Pulmonary artery endothelial cell (primary cell): ENCODE data around the gene ARHGAP26. TPM values are rescaled to one million over a fixed set of nuclear protein-coding genes. Genes with fewer than 3 reads are reported as not detected.
"Not testable (repeated sequence)": the region's sequence is repeated elsewhere in the genome, so short reads cannot be mapped to it uniquely, and the experiment has no call there.

Experiments used
- DNase-seq: peaks from one replicate; pipeline ENCODE4 v3.0.0-alpha.2; 2011; ENCODE audit warnings: low read depth, low spot score
- total RNA-seq: library from RNA; depleted of rRNA; stranded (reverse); fragments of >200 nt; gene quantifications from 2 replicates; pipeline ENCODE4 v1.2.3, GENCODE V29; 2014

ARHGAP26 gene
- total RNA-seq, 1 donor from 2014 or later, result 6.8 TPM

DNA sequence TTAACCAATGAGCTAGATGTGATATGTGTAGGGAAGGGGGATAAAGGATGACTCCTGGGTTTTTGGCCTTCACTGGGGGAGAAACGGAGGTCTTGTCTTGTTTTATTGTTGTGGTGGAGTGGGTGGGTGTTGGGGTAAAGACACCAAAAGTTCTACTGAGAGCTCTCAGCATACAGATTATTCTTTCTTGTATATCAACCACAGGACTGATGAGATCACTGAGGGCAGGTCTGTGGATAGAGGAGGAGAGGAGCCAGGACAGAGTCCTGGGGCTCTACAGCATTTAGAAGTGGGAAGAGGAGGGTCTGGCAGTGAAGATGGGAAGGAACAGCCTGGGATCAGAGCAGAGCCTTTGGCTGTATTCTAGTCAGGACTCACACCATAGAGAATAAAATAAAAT lies 310.8 kb downstream of the ARHGAP26 start:
- no peak for DNase-seq

DNA sequence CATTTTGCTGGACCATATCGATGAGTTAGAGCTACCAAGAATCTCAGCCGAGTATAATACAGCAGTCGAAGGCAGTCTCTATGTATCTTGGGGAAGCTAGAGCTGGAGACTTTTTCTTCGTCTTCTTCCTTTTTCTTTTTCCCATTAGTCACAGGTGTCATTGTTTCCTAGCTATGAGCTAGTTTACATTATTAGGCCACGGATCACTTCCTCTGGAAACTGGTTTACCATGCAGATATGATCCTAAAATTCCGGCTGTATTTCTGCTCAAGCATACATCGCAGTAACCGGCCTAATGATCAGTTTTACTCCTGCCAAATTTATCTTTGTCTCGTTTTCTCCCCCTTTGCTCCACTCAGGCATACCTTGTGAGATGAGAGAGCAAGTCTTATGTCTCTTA lies 312.8 kb downstream of the ARHGAP26 start:
- DNase-seq, result no peak

DNA sequence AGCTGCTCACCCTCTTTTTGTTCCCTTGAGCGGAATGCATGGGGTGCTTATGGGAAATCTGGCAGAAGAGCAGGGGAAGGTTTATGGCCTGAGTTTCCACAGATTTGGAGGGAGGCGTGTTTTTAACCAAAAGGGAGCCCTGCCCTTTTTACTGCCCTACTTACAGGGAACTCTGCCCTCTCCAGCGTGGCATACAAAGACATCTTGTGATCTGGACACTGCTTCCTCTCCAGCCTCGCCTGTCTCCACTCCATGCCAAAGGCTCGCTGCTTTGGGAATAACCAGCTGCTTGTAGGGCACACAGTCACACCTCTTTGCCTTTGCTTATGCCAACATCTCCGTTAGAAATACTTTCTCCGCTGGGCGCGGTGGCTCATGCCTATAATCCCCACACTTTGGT lies 314.2 kb downstream of the ARHGAP26 start:
- DNase-seq, result no peak

DNA sequence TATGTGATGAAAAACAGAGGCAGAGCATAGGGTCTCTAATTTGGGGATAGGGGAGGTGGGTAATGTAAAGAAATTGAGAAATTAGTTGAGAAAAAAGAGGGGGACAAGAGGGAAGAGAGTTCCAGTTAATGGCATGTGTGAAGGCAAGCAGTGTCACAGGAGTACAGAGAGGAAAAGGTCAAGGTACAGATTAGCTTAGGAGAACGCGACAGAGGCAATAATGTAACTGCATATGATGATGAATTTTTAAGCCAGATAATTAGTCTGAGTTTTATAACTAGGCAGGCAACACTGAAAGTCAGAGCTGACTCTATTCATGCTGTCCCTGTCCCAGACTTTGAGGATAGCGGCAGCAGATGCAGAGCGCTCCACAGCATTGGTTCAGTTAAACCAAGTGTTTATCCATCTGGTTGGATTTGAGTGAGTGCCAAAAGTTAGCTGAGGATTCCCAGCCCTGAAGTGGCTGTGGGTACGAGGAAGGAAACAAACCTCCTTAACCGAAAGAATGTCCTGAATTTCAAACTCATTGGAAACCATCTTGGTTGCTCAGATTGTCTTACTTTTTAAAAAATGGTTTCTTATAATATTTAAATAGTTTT lies 315.2 kb downstream of the ARHGAP26 start:
- DNase-seq, result no peak

DNA sequence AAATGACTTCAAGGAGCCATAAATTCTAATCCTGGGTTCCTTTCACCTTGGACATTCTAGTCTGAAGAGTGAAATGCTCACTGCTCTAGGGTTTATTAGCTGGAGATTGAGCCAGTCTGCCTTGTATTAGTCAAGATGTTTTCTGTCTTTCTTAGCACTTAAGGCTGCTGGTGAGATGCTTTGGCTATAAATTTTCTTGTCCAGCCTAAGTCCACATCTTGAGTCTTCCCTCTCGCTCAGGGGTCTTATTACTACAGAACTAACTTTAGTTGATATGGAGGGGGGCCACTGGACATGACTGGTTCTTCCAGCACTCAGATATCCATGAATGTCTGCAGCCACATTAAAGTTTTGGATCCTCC lies 316.4 kb downstream of the ARHGAP26 start:
- no peak for DNase-seq

DNA sequence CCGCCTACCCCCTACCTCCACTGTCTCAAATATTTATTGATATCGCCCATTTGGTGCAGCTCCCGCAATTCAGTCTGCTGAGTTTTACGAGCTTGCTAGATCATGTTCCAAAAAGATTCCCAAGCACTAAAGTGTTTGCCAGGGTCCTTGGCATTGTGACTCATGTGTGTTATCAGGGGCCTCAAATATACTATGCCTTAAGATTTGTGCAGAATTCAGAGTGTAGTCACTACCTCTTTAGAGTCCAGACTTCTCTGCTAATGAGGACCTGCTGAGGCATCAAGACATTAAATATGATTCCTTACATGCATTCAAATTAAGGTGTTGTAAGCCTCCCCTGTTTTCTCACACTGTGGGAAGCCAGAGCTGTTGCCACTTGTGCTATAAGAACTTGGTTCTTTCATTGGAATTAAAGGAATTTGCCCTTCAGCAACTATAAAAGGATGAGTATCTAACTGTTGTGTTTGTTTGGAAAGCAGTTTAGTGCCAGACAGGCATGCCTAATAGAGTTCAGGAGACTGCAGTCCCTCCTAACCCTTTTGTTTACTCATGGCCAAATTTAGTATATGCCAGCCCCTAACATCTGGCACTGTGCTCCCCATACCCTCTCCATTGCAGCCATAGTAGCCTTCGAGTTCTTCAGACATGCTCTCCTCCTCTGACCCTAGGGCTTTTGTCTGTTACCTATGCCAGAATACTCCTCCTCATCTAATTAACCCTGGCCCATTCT lies 316.9 kb downstream of the ARHGAP26 start:
- DNase-seq, result no peak

DNA sequence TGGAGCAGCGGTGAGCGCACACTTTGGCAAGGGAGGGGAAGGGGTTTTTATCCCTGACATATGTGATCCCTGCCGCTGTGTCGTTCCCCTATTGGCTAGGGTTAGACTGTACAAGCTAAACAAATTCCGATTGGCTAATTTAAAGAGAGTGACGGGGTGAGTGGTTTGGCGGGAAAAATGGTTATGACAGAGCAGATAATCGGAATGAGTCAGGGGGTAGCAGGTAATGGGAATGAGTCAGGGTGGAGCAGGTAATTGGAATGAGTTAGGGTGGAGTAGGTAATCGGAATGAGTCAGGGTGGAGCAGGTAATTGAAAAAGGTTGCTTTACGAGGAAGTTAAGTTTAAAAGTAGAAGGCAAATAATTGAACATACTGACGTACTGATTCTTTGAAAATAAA lies 318.5 kb downstream of the ARHGAP26 start:
- not testable (repeated sequence) for DNase-seq

DNA sequence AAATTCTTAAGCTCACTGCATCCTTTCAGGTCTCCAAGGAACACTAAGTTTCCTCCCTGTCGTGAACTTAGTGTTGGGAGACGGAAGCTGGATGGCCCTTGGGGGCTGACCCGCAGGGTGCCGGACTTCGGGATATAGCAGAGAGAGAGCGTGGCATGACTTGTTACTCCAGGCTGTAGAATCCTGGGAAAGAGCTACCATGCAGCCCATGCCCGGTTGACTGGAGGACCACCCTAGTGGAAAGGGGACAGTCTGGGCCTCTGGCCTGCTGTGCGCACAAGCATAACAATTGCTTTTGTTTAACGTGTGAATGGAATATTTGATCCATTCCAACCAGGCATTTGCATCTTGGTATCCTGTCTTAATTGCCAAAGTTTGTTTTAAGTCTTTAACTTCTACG lies 319.9 kb downstream of the ARHGAP26 start:
- not testable (repeated sequence) for DNase-seq

DNA sequence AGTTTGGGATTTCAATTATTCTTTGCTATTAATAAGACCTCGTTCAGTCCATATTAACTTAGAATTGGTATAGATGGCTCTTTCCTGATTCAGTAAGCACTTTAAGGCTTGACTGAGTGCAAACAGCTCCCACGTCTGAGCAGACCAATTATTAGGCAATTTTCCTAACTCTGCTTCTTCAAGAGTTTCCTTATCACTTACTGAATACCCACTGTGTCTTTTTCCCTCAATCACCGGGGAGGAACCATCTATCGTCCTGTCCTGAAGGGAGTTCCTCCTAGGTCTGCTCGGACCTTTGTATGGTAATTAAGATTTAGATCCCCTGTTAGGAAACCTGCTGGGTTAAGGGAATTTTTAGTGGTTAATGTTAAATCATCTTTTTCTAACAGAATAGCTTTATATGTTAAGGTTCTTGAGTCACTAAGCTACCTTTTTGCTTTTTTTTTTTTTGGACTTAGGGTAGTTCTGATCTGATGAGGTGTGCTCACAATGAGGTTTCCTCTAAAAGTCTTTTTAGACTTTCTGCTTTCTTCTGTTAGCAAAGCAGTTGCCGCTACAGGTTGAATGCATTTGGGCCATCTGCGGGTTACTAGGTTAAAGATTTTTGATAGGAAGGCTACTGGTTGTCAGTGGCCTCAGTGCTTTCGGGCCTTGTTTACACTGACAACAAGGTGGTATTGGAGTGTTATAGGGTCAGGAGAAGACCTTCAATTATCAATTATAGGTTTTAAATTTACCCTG lies 322.7 kb downstream of the ARHGAP26 start:
- DNase-seq, result not testable (repeated sequence)

DNA sequence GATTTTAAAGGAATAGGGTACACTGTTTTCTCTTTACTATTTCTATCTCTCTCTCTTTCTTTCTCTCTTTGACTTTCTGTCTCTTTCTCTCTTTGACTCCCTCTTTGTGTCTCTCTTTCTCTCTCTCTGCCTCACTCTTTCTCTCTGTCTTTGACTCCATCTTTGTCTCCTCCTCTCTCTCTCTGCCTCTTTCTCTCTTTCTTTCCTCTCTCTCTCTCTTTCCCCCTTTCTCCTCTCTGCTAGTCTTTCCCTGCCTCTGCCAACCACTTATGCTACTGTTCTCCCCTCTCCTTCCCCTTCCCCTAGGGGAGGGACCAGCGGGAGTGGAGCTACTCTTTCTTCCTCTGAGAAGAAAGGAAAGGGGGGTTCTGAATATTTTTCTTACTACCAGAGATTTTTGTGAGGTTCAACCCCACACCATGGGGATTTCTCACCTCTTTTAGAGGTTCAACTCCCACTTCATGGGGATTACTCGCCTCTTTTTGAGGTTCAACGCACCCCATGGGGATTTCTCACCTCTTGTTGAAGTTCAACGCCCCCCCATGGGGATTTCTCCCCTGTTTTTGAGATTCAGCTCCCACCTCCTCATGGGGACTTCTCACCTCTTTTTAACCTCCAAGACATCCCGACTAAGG lies 323.4 kb downstream of the ARHGAP26 start:
- no peak for DNase-seq

DNA sequence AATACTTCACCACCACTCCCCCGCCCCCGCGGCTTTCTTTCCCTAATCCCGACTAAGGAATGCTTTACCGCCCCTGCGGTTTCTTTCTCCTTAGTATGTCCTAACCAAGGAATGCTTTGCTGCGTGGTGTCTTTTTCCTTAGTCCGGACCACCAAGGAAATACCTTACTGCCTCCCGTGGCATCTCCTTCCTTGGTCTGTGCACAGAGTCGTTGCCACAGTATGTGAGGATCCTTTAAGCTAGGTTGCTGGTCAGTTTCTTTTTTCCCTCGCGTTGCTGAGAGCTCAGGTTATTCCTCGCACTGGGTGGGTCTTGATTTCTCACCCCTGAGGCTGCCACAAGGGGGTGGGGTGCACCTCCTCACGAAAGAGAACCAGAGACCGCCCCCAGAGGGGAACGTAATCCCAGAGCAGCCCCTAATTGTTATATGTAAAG lies 323.9 kb downstream of the ARHGAP26 start:
- no peak for DNase-seq

DNA sequence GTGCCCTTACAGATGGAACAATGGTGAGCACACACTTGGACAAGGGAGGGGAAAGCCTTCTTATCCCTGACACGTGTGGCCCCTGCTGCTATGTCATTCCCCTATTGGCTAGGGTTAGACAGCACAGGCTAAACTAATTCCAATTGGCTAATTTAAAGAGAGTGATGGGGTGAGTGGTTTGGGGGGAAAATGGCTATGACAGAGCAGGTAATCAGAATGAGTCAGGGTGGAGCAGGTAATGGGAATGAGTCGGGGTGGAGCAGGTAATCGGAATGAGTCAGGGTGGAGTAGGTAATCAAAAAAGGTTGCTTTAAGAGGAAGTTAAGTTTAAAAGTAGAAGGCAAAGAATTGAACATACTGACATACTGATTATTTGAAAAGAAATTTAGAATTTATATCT lies 324.4 kb downstream of the ARHGAP26 start:
- not testable (repeated sequence) for DNase-seq

DNA sequence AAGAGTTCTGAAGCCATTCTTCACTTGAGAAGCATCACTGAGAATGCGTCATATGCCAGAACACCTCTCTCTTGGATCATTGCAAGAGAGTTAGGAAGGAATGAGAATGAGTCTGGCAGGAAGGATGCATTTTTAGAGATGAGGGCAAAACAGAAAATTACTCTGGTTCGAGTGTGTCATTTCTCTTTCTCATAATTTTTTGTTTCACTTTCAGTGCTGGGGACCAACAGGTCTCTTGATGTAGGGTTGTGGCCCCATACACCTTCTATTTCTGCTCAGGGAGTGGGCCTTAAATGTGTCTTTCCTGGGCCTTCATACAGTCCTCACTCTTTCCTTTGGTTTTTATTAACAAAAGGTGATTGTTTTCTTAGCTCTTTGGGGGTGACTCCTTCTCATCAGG lies 330.9 kb downstream of the ARHGAP26 start:
- DNase-seq, result no peak

DNA sequence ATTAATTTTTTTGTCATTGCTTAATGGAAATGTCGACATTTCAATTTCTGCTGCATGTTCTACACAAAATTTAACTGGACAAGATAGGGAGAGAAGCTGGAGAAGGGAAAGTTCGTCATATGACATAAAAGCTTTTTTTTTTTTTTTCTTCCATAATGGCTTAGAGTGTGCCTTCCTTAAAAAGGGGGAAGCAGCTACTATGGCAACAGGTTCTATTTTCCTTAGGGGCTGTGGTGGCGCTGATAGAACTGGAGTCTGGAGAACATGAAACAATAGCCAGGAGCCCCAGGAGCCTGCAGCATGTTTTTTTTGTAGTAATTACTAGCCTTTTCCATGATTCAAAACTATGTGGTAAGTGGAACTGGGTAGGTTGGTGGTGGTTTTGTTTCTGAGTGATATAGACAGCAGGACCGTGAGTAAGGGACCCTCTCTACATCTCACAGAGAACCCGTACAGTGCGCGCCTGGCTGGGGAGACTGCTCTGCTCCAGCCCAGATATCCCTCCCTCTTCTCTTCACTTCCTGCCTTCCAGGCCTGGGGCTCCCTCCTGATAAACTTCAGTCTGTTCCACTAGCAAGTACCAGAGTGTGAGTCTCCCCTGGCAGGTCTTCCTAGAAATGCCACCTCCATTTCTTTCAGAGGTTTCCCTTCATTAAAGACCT lies 331.7 kb downstream of the ARHGAP26 start:
- no peak for DNase-seq

DNA sequence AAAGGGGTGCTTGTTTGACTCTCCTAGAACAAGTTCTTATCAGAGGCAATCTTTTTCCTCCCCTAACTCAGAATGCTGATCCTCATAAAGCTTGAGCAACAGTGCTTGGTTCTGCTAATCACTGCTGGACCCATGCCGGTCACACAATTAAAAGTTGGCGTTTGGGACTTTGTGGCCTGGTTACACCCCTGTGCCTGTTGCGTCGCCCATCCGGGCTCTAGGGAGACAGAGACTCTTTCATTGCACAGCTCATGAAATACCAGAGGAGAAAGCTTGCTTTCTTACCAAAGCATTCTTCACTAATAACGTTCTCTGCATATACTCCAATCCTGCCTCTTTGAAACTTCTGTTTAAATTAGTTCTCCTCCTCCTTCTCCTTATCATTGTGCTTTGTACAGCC lies 332.2 kb downstream of the ARHGAP26 start:
- DNase-seq, result no peak

DNA sequence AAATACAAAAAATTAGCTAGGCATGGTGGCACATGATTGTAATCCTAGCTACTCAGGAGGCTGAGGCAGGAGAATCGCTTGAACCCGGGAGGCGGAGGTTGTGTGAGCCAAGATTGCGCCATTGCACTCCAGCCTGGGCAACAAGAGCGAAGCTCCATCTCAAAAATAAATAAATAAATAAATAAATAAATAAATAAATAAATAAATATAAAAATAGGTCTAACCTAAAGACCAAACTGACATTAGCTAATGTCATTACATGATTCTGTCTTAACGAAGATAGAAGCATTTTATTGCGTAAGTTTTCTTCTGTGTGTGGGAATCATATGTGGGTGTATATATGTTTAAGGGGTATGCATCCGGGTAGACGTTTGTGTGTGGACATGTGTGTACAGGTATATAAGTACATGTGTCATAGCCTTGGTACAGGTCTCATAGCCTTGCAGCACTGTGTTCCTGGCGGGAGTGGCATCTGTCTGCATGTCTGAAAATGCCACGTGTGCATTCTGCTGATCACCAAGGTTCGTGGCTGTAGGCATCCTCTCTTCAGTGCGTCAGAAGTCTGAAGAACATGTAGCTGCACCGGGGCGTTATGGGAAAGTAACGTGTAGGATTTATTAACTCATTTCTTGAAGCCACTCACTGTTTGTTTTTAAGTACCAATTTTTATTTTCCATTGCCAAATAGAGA lies 335.2 kb downstream of the ARHGAP26 start:
- DNase-seq, result no peak

DNA sequence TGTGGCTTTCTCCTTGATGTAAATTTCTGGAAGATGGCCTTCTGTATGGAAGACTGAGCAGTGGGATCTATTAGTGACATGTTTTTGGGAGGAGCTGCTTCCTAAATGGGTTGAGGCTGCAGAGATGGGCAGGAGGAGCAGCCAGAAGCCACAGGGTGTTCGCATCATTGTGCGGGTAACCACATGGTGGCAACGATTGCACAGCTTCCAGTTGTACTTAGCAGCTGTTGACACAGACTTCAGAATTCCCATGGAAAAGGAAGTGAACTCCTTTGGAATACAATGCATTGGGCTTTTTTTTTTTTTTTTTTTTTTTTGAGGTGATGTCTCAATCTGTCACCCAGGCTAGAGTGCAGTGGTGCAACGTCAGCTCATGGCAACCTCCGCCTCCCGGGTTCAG lies 336.0 kb downstream of the ARHGAP26 start:
- DNase-seq, result peak; percentile 53

DNA sequence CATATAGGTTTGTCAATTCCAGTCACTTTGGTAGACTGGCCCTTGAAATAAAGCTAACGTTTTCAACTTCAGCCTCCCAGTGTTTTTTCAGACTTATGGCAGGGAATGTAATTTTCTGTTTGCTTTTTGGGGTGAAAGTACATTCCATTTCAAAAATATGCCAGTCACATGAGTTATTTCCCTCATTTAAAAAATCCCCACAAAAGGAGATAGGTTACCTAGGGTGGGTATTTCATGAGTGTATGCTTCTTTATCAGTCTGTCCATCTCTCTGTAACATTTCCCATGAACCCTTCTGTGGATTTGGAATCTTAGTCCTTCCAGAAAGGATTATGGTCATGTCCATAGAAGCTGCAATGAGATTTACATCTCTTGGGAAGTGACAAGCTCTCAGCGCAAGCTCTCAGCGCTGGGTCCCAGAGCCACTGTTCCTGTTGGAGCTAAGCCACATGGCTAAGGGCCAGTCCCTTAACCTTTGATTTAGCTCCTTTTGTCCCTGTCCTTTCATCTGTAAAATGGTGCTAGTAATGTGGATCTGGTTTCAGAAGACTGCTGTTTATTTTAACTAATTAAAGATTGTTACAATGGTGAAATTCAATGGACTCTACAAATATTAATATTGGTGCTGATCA lies 338.4 kb downstream of the ARHGAP26 start:
- no peak for DNase-seq

DNA sequence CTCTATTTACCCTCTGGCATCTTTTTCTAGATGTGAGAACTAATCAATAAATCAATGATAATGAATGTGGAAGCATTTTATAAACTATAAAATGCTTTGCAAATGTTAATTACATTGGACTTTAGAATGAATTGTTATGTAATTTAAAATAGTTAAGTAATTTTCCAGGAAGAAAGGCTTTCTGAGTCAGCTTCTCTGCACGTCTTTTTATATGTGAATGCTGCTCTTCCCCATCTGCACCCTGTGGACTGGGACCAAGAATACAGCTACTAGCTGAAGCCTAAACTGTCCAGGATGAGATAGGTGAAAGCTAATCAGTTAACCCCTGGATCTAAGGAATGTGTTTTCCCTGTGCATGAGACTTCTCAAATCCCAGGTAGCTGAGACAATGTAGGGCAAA lies 340.4 kb downstream of the ARHGAP26 start:
- DNase-seq, result no peak

DNA sequence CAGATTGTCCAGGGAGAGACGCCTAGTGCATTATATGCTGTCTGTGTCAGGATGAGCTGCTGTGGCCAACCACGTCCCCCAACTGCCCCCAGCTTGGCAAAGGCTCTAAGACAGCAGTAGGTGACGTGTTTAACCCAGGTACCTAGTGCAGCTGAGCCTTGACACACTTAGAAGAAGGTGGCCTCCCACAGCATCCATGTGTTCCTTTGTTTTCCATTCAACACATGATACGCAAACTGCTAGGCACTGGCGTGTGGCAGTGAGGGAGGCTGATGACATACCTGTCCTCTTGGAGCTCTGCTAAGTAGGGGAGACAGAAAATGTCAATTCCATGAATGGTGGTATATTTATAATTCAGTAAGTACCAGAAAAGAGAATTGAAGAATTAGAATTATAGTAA lies 341.6 kb downstream of the ARHGAP26 start:
- DNase-seq, result no peak

DNA sequence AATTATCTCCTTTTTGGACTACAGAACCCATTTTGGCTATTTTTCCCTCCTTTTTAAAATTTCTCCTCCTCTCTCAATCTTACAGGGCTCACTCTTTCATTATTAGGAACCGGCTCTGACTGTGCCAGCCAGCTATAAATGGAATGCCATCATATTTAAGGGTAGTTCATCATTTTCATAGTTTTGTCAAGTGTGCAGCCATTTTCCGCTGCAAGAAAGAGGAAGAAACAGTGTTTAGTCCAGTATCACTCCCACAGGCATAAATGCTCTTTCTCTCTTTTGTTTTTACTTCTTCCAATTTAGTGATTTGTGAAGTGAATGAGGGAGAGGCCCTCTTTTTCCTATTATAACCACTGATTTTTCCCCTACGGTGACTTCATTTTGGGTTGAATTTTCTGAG lies 343.3 kb downstream of the ARHGAP26 start:
- DNase-seq, result no peak
